Stimulated activated CD8-positive, alpha-beta memory T cell treated with anti-CD3 and anti-CD28 coated beads, Interleukin-4, amount 100 ng/mL, for 4 hours (primary cell): ENCODE measurements around the gene RAI1.

Experiments used
- DNase-seq, 2 donors: peaks; one replicate each; pipeline ENCODE4 v3.0.0-alpha.2; 2020; ENCODE audit warnings: low read depth in 2 of 2, low spot score in 1 of 2

RAI1 gene

GRCh38 chr17:17728550-17729251 is 47.4 kb downstream of the RAI1 start:
- no peak for DNase-seq

- peak; percentile 23 to 26 for DNase-seq
Measured at GRCh38 chr17:17729620-17730249, 48.5 kb downstream of the RAI1 start.

GRCh38 chr17:17730250-17730935 is 49.1 kb downstream of the RAI1 start:
- no peak for DNase-seq

- DNase-seq: no peak
Measured at GRCh38 chr17:17732444-17732843, 51.2 kb downstream of the RAI1 start.

- DNase-seq: no peak
Measured at GRCh38 chr17:17732892-17733670, 51.8 kb downstream of the RAI1 start.

- DNase-seq: no peak
Measured at GRCh38 chr17:17736205-17737183, 55.2 kb downstream of the RAI1 start.

- DNase-seq: no peak
Measured at GRCh38 chr17:17737961-17738894, 57.0 kb downstream of the RAI1 start.

- DNase-seq: no peak
Measured at GRCh38 chr17:17738901-17739300, 57.6 kb downstream of the RAI1 start.

GRCh38 chr17:17739388-17740066 is 58.3 kb downstream of the RAI1 start:
- no peak for DNase-seq

GRCh38 chr17:17740615-17741348 is 59.5 kb downstream of the RAI1 start:
- peak in 1 of 2 donors; percentile 62 for DNase-seq

- no peak for DNase-seq
Measured at GRCh38 chr17:17741349-17742023, 60.2 kb downstream of the RAI1 start.

GRCh38 chr17:17742133-17742621 is 60.9 kb downstream of the RAI1 start:
- no peak for DNase-seq

GRCh38 chr17:17742688-17743390 is 61.6 kb downstream of the RAI1 start:
- DNase-seq: no peak

- DNase-seq: no peak
Measured at GRCh38 chr17:17743391-17744112, 62.3 kb downstream of the RAI1 start.

- DNase-seq: no peak
Measured at GRCh38 chr17:17744116-17744515, 62.9 kb downstream of the RAI1 start.
